ENCODE measurements around the gene DEPP1. TPM values are rescaled to one million over a fixed set of nuclear protein-coding genes. Genes with fewer than 3 reads are reported as not detected.
A peak's percentile ranks its signal among the peaks of the same experiment; 100 is the strongest.

DEPP1 gene
- polyA plus RNA-seq, 2 of the 4 experiments (the other 2 are of a cell fraction), result 0.46 to 0.92 TPM

GRCh38 chr10:44958898-44959246, 19.7 kb downstream of the DEPP1 start:
- TF ChIP-seq RCOR1 (IDR thresholded peaks at IDR 0.05; ENCODE audit: low read depth, low read length) (no peak), HDAC2 (IDR thresholded peaks at IDR 0.05) (no peak), EHF (CRISPR knock-in tag; IDR thresholded peaks at IDR 0.05) (no peak), PHF8 (IDR thresholded peaks at IDR 0.05; ENCODE audit: borderline replicate concordance, low read depth) (no peak), TP53 (CRISPR knock-in tag; IDR thresholded peaks at IDR 0.05) (no peak), FOSL2 (IDR thresholded peaks at IDR 0.05) (no peak), FOSL2 (CRISPR knock-in tag; IDR thresholded peaks at IDR 0.05) (no peak), CBX2 (IDR thresholded peaks at IDR 0.05; ENCODE audit: borderline replicate concordance, low read depth) (no peak), RNF2 (IDR thresholded peaks at IDR 0.05; ENCODE audit: borderline replicate concordance, low read depth) (no peak), POLR2A (IDR thresholded peaks at IDR 0.05; ENCODE audit: low read length) (no peak)
- Histone ChIP-seq H3K4me1 (peaks cover 12% of the 10 kb centered on the region; the same call in 2 of the 3 replicates), H3K27ac (peak overlapping the region; percentile 86), H3K4me2 (peak overlapping the region; percentile 92), H3K4me3 (peak overlapping the region; percentile 53), H3K9me3 (no peaks in the 10 kb centered on the region)
- ATAC-seq, result no peak
- 4% methylated on average over 6 of the region's 6 CpGs for WGBS (ENCODE audit: missing lambda C conversion rate)
- no peak for FAIRE-seq
- CTCF ChIA-PET, result interaction anchor here (2.3 kb wide), 1 partner anchor 26 kb away, joined by 8 read pairs; no protein-coding TSS in a partner anchor
- POLR2A ChIA-PET, result interaction anchor here (1.0 to 2.8 kb wide), 4 partner anchors 9 to 20 kb away, joined by 3 to 13 read pairs (median 8); partner anchors contain the start of gene DEPP1
- DNase-seq (ENCODE audit: low read depth in 1 of 2, low spot score in 1 of 2), result no peak

DNA sequence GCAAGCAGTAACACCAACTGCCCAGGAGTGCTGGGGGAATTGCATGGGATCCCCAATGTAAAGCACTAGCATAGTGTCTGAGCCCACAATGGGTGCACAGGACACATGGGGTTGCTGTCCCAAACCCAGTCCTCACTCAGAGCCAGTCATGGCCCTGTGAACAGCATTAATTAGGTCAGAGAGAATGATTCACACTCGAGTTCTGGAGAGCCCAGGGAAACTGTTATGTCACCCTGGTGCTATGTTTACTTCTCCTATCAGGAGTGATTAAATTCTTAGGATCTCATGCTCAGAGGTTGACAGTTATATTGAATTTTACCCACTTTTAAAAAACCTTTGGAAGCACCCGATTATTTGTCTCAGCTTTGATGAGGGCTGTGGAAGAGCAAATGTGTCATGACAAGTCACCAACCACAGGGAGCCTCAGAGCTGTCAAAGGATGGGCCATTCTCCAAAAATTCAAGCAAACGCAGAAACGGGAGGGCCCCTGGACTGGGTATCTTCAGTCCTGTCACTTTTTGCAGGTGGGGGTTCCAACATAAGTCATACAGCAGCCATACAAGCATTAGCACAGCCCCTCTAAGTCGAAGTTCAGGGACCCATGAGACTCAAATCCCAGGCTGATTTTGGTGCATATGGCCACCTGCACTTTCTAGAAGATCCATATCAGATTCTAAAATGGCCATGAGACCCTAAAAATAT, 20.3 kb downstream of the DEPP1 start:
- ChIA-PET CTCF (interaction anchor here (2.3 kb wide), 1 partner anchor 26 kb away, joined by 8 read pairs; no protein-coding TSS in a partner anchor), POLR2A (interaction anchor here (1.0 to 2.8 kb wide), 2 partner anchors 11 to 20 kb away, joined by 3 to 12 read pairs; partner anchors contain the start of gene DEPP1)
- Histone ChIP-seq H3K9me3 (no peaks in the 10 kb centered on the region), H3K4me1 (peaks cover 12% of the 10 kb centered on the region; the same call in 2 of the 3 replicates), H3K4me3 (peak overlapping the region; percentile 53), H3K4me2 (peak overlapping the region; percentile 92), H3K27ac (peak overlapping the region; percentile 86)
- WGBS (ENCODE audit: missing lambda C conversion rate), result 45% methylated on average over 5 of the region's 5 CpGs
- FAIRE-seq (no peak), DNase-seq (ENCODE audit: low read depth in 1 of 2, low spot score in 1 of 2) (no peak), ATAC-seq (no peak)
- TF ChIP-seq USF2 (IDR thresholded peaks at IDR 0.05) (no peak), ATOH8 (CRISPR knock-in tag; IDR thresholded peaks at IDR 0.05; ENCODE audit: low read depth) (no peak), RFX5 (IDR thresholded peaks at IDR 0.05) (no peak), HEYL (CRISPR knock-in tag; IDR thresholded peaks at IDR 0.05) (no peak), ZNF302 (CRISPR knock-in tag; IDR thresholded peaks at IDR 0.05) (no peak), KDM1A (IDR thresholded peaks at IDR 0.05; ENCODE audit: low read depth) (no peak), MYC (IDR thresholded peaks at IDR 0.05; ENCODE audit: borderline replicate concordance, low read length) (no peak), PHF8 (IDR thresholded peaks at IDR 0.05; ENCODE audit: borderline replicate concordance, low read depth) (no peak), HMGXB4 (CRISPR knock-in tag; IDR thresholded peaks at IDR 0.05; ENCODE audit: borderline replicate concordance) (no peak), POLR2A (IDR thresholded peaks at IDR 0.05; ENCODE audit: low read length) (no peak)
- TF ChIP-seq, protein P1, sequence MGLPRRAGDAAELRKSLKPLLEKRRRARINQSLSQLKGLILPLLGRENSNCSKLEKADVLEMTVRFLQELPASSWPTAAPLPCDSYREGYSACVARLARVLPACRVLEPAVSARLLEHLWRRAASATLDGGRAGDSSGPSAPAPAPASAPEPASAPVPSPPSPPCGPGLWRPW (IDR thresholded peaks at IDR 0.05), result no peak
